Adipocyte (in vitro differentiated cells): Measurements from ENCODE around the gene IFNA21.
"Not testable (repeated sequence)": the region's sequence is repeated elsewhere in the genome, so short reads cannot be mapped to it uniquely, and the experiment has no call there.

ENCODE experiments used
- DNase-seq: peaks from one replicate; pipeline ENCODE4 v3.0.0-alpha.2; 2015; ENCODE audit warnings: low read depth
- H3K27me3 ChIP-seq: replicated peaks from 2 replicates; pipeline ENCODE4 v1.7.0; 2013; ENCODE audit warnings: mild to moderate bottlenecking, low read length, moderate library complexity; ENCODE audit not compliant: control insufficient read depth, insufficient read depth
- H3K36me3 ChIP-seq: 2 replicates; pipeline ENCODE4 v1.7.0; 2013; ENCODE audit warnings: low read length, mild to moderate bottlenecking, moderate library complexity; ENCODE audit not compliant: control insufficient read depth, insufficient read depth, severe bottlenecking
- H3K4me1 ChIP-seq: 2 replicates; pipeline ENCODE4 v1.7.0; 2013; ENCODE audit warnings: mild to moderate bottlenecking, low read length, moderate library complexity; ENCODE audit not compliant: control insufficient read depth, insufficient read depth
- H3K4me3 ChIP-seq: 2 replicates; pipeline ENCODE4 v1.7.0; 2013; ENCODE audit warnings: mild to moderate bottlenecking, low read length, moderate library complexity
- H3K9ac ChIP-seq: 2 replicates; pipeline ENCODE4 v1.7.0; 2013; ENCODE audit warnings: mild to moderate bottlenecking, low read length, moderate library complexity
- H3K9me3 ChIP-seq: 2 replicates; pipeline ENCODE4 v1.7.0; 2013; ENCODE audit warnings: mild to moderate bottlenecking, low read length, moderate library complexity; ENCODE audit not compliant: control insufficient read depth

IFNA21 gene

DNA sequence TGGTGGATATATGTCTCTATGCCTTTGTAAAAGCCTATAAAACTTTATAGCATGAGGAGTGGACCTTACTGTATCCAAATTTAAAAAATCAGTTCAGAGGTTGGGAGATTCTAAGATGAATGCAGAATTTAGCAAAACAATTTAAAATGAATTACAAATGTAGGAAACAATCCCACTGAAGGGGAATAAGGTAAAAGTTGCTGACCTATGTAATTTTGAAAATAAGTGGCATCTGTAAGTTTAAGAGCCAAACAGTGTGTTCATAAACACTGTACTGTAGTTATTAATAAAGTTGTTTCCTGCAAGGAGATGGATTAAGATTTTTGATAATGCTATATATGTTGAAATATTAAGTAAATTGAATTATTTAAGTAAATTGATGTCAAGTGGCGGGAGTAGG lies 29.4 kb downstream of the IFNA21 start:
- no peaks in the 10 kb centered on the region for H3K4me1 ChIP-seq
- no peaks in the 10 kb centered on the region for H3K9me3 ChIP-seq
- no peak overlapping the region for H3K4me3 ChIP-seq
- no peaks in the 10 kb centered on the region for H3K36me3 ChIP-seq
- H3K9ac ChIP-seq, result no peak overlapping the region
- peaks cover 3% of the 10 kb centered on the region for H3K27me3 ChIP-seq
- DNase-seq, result no peak

DNA sequence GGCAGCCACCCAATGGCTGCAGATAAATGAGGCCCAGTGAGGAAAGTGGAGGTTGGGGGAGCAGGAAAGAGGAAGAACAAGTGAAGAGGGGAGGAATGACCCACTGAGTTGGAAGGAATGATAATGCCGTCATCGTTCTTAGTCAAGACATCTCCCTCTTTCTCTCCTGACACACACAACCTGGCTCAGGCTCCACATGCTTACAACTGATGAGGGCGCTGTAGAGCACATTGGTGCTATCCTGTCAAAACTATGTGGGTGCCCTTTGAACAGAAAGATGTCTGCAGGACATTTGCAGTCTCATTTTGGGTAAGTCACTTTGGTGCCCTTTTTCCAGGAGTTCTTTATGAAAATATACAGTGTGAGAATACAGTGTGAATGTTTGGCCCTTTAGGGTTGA lies 30.7 kb downstream of the IFNA21 start:
- H3K4me3 ChIP-seq, result no peak overlapping the region

DNA sequence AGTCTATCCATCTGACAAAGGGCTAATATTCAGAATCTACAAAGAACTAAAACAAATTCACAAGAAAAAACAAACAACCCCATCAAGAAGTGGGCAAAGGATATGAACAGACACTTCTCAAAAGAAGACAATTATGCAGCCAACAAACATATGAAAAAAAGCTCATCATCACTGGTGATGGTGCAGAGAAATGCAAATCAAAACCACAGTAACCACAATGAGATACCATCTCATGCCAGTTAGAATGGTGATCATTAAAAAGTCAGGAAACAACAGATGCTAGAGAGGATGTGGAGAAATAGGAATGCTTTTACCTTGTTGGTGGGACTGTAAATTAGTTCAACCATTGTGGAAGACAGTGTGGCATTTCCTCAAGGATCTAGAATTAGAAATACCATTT lies 38.3 kb downstream of the IFNA21 start:
- H3K4me3 ChIP-seq, DNase-seq, H3K4me1 ChIP-seq, H3K9me3 ChIP-seq, H3K9ac ChIP-seq, H3K36me3 ChIP-seq, H3K27me3 ChIP-seq: not testable (repeated sequence)

More for the DNA sequence above, 30.7 kb downstream of the IFNA21 start:
- H3K4me1 ChIP-seq, result no peaks in the 10 kb centered on the region
- peaks cover 3% of the 10 kb centered on the region for H3K27me3 ChIP-seq
- DNase-seq, result no peak
- no peaks in the 10 kb centered on the region for H3K36me3 ChIP-seq
- no peak overlapping the region for H3K9ac ChIP-seq
- H3K9me3 ChIP-seq, result no peaks in the 10 kb centered on the region

DNA sequence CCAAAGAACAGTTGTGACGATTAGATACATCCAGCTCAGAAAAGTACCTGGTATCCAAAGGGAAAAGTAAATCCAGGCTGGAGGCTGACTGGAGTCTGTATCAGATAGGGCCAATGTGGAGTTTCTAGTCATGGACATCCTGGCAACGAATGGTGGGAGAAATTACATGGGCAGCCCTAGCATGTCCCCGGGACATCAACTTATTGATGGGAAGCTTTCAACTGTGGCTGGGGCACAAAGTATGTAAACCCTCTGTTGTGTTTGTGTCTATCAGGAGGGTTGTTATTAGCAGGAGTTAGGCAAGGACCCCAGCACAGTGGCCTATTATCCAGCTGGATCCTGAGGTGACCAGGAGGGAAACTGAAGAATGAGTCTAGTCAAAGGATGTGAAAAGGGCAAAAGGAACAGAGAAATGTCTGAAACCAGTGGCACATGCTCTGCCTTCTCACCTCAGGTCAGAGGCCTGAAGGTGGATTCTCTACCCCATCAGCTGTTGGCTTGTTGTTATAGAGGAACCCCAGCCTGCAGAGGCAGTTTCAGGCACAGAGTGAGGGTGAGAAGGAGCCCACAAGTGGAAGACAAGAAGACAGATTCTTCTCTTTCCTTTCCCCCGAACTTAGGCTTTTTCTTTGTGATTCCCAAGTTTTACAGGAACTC lies 44.7 kb downstream of the IFNA21 start:
- Histone ChIP-seq H3K27me3 (no peaks in the 10 kb centered on the region), H3K4me3 (no peak overlapping the region), H3K9ac (no peak overlapping the region), H3K36me3 (no peaks in the 10 kb centered on the region), H3K9me3 (no peaks in the 10 kb centered on the region), H3K4me1 (peaks cover 6% of the 10 kb centered on the region)
- no peak for DNase-seq

DNA sequence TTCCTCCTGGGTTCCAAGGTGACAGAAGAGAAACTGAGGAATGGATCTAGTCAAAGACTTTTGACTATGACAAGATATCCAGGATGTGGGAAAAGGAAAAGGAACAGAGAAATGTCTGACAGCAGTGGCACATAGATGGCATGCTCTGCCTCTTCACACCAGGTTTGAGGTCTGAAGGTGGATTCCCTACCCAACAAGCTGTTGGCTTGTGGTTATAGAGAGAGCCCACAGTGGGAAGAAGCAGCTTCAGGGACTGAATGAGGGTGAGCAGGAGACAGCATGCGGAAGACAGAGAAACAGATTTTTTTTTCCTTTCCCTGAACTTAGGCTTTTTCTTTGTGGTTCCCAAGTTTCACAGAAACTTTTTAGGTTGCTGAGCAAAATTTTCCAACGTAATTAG lies 45.4 kb downstream of the IFNA21 start:
- Histone ChIP-seq H3K36me3 (no peaks in the 10 kb centered on the region), H3K27me3 (no peaks in the 10 kb centered on the region), H3K9ac (no peak overlapping the region), H3K4me3 (no peak overlapping the region), H3K9me3 (no peaks in the 10 kb centered on the region), H3K4me1 (peaks cover 6% of the 10 kb centered on the region)
- no peak for DNase-seq

DNA sequence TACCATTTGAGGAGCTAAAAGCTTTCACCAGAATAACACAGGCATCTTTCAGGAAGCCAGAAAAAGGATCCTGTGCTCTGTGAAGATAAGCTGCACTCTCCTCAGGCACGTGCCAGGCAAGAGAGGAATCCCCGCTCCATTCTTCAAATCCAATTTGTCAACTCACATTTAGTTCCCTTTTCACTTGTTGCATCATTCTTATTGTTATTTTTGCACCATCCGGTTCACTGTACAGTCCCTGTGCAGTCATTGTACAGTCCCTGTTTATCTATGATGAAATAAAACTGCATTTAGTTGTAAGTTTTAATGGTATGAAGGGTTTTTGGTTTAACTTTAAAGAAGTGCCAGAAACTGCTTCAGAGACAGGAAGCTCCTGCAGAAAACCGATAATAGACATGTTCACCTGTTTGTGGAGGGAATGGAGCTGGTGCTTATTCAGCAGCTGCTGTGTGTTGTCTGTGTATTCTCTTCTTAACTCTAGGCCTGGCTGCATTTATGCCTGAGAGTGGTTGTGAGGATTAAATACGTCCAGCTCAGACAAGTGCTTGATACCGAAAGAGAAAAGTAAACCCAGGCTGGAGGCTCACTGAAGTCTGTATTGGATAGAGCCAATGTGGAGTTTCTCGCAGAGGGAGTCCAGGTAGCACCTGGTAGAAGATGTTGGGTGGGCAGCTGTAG lies 47.2 kb downstream of the IFNA21 start:
- Histone ChIP-seq H3K36me3 (no peaks in the 10 kb centered on the region), H3K4me3 (no peak overlapping the region), H3K27me3 (no peaks in the 10 kb centered on the region), H3K9ac (no peak overlapping the region), H3K4me1 (peaks cover 6% of the 10 kb centered on the region), H3K9me3 (no peaks in the 10 kb centered on the region)
- DNase-seq, result peak; percentile 2
